Hepatic stellate cell (primary cell): ENCODE measurements around the gene IFIT1B.
"Not testable (repeated sequence)": the region's sequence is repeated elsewhere in the genome, so short reads cannot be mapped to it uniquely, and the experiment has no call there.

Source experiments
- DNase-seq: peaks from one replicate; pipeline ENCODE4 v3.0.0; 2011; ENCODE audit warnings: low spot score

The IFIT1B gene

DNA sequence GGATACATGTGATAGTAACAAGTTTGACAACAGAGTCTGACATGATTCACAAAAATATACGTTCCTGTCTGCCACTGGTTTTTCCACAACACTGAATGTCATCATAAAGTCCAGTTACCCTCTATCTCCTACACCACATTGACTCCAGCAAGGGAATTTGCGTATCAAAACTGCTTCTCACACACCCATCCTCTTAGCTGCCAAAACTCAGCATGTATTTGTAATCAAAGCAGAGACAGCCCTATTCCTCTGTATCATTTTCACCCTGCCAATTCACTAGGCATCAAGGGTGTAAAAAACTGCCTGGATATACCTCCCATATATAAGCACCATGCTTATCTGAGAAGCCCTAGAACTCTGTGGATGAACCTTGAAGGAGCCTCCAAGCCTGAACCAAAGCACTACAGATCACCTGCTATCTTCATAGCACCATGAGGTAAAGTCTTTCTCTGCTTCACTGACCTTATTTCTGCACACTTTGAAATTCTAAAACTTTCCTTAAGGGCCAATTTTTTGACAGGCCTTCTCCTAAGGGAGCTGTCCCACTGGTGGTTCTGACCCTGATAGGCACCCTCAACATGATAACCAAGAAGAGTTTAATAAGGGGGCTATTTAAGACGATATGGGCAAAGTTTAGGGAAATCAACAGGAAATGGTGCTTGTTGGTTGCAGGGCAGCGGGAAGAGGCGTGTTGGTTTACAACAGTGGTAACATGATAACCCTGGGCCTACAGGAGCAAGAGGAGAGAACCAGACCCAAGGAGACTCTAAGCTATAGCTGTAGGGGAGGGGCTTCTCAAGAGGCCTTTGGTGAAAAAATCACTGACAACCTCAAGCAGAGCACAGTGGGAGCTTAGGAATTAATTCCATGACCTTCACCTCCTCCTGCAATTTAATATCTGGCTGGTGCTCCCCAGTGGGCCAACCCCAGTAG, at the start of gene IFIT1B:
TSS of gene IFIT1B (plus strand) at position 352 of the 933 bp plus-strand sequence. CDS start at position 432, 80 bp downstream.
- DNase-seq = no peak

DNA sequence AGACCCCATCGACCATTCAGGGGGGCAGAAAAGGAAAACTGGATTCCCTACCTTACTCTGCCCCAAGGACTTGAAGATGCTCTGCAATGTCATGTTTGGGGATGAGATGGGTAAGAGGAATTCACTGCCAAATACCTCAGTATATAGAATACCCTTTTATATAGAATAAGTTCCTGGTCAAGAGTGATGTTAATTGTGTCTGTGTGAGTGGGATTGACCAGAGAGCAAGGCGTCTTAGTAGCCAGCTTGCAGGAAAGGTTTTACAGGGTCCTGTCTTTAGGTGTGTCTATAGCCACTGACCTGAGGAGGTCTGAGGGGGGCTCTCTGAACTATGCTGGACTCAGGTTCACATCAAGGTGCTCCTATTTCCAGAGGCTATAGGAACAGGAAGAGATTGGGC, 48.7 kb upstream of the IFIT1B start:
- no peak for DNase-seq

- DNase-seq = not testable (repeated sequence)
Measured at GRCh38 chr10:89330014-89330413, 47.8 kb upstream of the IFIT1B start.

GRCh38 chr10:89330537-89331212, 47.2 kb upstream of the IFIT1B start:
- no peak for DNase-seq

GRCh38 chr10:89331487-89332122, 46.3 kb upstream of the IFIT1B start:
- not testable (repeated sequence) for DNase-seq

GRCh38 chr10:89332123-89332633, 45.7 kb upstream of the IFIT1B start:
- peak; percentile 53 for DNase-seq

GRCh38 chr10:89335226-89335625, 42.6 kb upstream of the IFIT1B start:
- DNase-seq = no peak

DNA sequence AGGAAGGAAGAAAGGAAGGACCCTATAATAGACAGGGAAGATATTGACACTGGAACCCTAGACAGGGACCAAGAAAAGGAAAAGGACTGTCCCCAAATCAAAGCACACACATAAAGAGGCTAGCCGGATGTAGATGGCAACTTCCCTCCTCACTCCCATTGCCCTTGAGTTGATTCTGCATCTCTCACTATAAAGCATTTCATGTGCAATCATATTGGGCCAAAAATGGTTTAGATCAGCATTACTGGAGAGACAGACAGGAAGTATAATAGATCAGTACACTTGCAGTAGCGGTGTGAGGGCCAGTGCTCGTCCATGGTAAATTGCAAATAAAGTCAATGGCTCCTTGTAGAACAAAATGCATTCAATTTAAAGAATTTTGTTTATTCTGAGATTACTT, 41.6 kb upstream of the IFIT1B start:
- no peak for DNase-seq

GRCh38 chr10:89337484-89337883, 40.4 kb upstream of the IFIT1B start:
- DNase-seq = no peak

DNA sequence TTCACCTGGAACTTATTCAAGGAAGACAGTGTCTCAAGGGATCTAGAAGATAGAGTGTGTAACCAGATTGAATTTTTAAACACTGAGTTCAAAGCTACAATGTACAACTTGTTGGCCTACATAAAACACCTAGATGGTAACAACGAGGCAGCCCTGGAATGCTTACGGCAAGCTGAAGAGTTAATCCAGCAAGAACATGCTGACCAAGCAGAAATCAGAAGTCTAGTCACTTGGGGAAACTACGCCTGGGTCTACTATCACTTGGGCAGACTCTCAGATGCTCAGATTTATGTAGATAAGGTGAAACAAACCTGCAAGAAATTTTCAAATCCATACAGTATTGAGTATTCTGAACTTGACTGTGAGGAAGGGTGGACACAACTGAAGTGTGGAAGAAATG, 39.1 kb upstream of the IFIT1B start:
- DNase-seq = no peak

GRCh38 chr10:89339875-89340274, 38.0 kb upstream of the IFIT1B start:
- DNase-seq = no peak

GRCh38 chr10:89341649-89342048, 36.2 kb upstream of the IFIT1B start:
- no peak for DNase-seq

GRCh38 chr10:89342206-89342958, 35.5 kb upstream of the IFIT1B start:
- DNase-seq = peak; percentile 25

DNA sequence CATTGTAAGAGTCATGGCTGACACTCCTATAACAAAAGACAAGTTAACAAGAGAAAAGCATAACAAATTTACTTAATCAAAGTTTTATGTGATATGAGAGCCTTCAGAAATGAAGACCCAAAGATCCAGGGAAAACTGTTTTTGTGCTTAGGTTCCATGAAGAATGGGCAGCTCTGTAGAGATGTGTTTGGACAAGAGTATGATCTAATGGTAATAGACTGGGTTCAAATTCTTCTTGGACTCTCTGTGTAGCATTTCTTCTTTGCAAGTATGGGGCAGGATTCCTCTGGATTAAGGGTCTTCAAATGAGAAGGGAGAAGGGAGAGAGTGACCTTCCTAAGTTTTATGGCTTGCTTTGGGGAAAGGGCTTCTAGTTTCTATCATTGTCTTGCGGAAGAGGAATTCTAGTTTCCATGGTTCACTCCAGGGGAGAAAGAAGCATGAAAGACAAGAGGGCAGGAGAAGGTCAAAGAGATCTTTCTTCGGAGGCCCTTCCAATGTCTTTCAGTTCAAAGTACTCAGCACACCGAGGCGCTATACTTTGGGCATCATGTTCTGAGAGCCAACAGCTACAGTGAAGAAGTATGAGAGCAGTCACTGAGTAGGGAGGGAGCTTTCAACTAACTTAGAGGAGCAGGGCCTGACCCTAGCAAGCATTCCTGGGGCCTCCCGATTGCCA, 34.6 kb upstream of the IFIT1B start:
- no peak for DNase-seq

- no peak for DNase-seq
Measured at GRCh38 chr10:89344156-89344555, 33.7 kb upstream of the IFIT1B start.

GRCh38 chr10:89345367-89346000, 32.4 kb upstream of the IFIT1B start:
- DNase-seq = no peak

DNA sequence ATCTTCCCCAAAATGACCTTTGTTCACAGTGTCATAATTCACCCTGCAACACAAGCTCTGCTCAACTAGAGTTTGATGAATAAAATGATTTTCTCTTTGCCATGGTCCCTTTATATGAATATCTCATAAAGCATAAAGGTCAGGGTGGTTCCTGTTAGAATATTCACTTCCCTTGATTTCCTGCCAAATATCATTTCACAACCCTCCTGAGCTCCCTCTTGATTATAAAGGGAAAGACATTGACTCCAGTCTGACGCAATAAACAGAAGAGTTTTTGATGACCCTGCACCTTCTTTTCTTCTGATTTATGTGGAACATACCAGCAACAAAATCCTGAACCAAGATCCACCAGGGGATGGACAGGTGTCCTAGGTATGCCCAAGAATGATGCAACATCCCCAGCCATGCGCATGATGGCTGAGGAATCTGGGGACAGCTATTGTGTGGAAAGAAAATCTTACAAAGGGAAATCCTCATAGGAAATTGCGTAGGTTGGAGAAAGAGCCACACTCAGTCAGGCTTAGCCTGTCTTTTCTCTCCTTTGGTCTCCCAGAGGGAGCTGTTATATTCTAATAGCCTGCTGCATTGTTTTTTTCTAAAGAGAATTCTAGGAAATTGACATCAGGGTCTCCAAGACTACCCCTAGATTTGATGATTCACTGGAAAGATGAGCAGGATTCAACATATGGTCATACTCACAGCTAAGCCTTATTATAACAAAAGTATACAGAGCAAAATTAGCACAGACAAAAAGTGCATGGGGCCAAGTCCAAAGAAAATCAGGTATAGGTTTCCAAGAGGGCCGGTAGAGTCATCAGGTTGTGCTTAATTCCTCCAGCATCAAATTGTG, 31.2 kb upstream of the IFIT1B start:
- DNase-seq = no peak

GRCh38 chr10:89347701-89348457, 30.0 kb upstream of the IFIT1B start:
- no peak for DNase-seq

DNA sequence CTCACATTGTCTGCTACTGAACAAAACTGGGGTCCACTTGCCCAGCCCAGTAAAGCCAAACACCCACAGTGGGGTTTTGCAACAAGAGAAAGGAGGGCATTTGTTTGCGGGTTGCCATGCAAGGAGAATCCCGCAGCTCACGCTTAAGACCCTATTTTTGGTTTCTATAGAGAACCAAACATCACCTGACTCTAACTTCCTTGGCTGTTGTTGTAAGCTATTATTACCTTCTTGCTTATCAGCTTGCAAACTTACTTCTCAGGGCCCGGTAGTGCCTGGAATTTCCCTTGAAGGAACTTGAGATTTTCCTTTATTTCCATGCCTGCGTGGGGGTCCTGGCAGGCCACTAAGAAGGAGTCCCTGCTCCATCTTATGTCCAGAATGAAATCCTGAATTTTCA, 29.4 kb upstream of the IFIT1B start:
- no peak for DNase-seq
